Liver (tissue), 9 donors: ENCODE measurements around the gene CBFA2T3. TPM values are rescaled to one million over a fixed set of nuclear protein-coding genes. Genes with fewer than 3 reads are reported as not detected.
A peak's percentile ranks its signal among the peaks of the same experiment; 100 is the strongest.

Experiments used
- DNase-seq: peaks from one replicate; pipeline ENCODE4 v3.0.0-alpha.2; 2017; ENCODE audit warnings: low spot score
- H3K27ac ChIP-seq, 2 donors: one replicate each; pipeline ENCODE4 v1.7.0; 2013; ENCODE audit warnings: inconsistent platforms in 2 of 2, low read length in 2 of 2, control low read depth in 1 of 2, low read depth in 1 of 2, mild to moderate bottlenecking in 1 of 2
- H3K27me3 ChIP-seq, 4 donors: one replicate each; pipeline versions ENCODE4 v1.6.1 to v1.7.0; 2013; ENCODE audit warnings: low read length in 3 of 4, inconsistent platforms in 1 of 4, mild to moderate bottlenecking in 1 of 4, moderate library complexity in 1 of 4; ENCODE audit not compliant: control insufficient read depth in 4 of 4, insufficient read depth in 4 of 4
- H3K36me3 ChIP-seq, 4 donors: one replicate each; pipeline versions ENCODE4 v1.6.1 to v1.7.0; 2013; ENCODE audit warnings: low read length in 3 of 4, mild to moderate bottlenecking in 3 of 4, low read depth in 1 of 4, moderate library complexity in 1 of 4; ENCODE audit not compliant: control insufficient read depth in 4 of 4, insufficient read depth in 3 of 4
- H3K4me1 ChIP-seq, 4 donors: one replicate each; pipeline versions ENCODE4 v1.6.1 to v1.7.0; 2013; ENCODE audit warnings: low read length in 3 of 4, mild to moderate bottlenecking in 3 of 4, moderate library complexity in 1 of 4; ENCODE audit not compliant: control insufficient read depth in 4 of 4, insufficient read depth in 4 of 4
- H3K4me3 ChIP-seq, 3 donors: one replicate each; pipeline versions ENCODE4 v1.6.1 to v1.7.0; 2013; ENCODE audit warnings: low read length in 3 of 3, control low read depth in 1 of 3, low read depth in 1 of 3, mild to moderate bottlenecking in 1 of 3
- H3K9ac ChIP-seq, 2 donors: one replicate each; pipeline ENCODE4 v1.7.0; 2013; ENCODE audit warnings: low read length in 2 of 2, mild to moderate bottlenecking in 2 of 2, moderate library complexity in 2 of 2, control low read depth in 1 of 2, low read depth in 1 of 2
- H3K9me3 ChIP-seq, 4 donors: one replicate each; pipeline versions ENCODE4 v1.6.1 to v1.7.0; 2013; ENCODE audit warnings: low read length in 3 of 4; ENCODE audit not compliant: control insufficient read depth in 4 of 4
- ATF3 ChIP-seq: IDR thresholded peaks from 2 replicates; pipeline ENCODE4 v1.6.1; 2016; ENCODE audit warnings: antibody characterized with exemption
- CTCF ChIP-seq: fragments of 150-350 bp; IDR thresholded peaks from 2 replicates; pipeline ENCODE4 v1.5.1; 2017; ENCODE audit warnings: improper control_type of control experiment, low read depth, low read length; ENCODE audit not compliant: missing input control
- EGR1 ChIP-seq, 2 donors: IDR thresholded peaks; 2 replicates each; pipeline ENCODE4 v1.6.1; 2016 to 2018; ENCODE audit warnings: antibody characterized with exemption in 2 of 2, low read depth in 2 of 2
- FOXA1 ChIP-seq: IDR thresholded peaks from 2 replicates; pipeline ENCODE4 v1.6.1; 2016; ENCODE audit warnings: antibody characterized with exemption
- FOXA2 ChIP-seq: IDR thresholded peaks from 2 replicates; pipeline ENCODE4 v1.6.1; 2016; ENCODE audit warnings: antibody characterized with exemption
- GABPA ChIP-seq, 2 donors: IDR thresholded peaks in 1 of 2; conservative IDR thresholded peaks in 1 of 2; 2 replicates each; pipeline ENCODE4 v1.6.1; 2016; ENCODE audit warnings: antibody characterized with exemption in 2 of 2, mild to moderate bottlenecking in 1 of 2, moderate library complexity in 1 of 2
- HNF4A ChIP-seq, 2 donors: conservative IDR thresholded peaks; 2 replicates each; pipeline ENCODE4 v1.6.1; 2016; ENCODE audit warnings: antibody characterized with exemption in 2 of 2, mild to moderate bottlenecking in 2 of 2
- HNF4G ChIP-seq: IDR thresholded peaks from 2 replicates; pipeline ENCODE4 v1.6.1; 2016; ENCODE audit warnings: antibody characterized with exemption
- JUND ChIP-seq, 2 donors: IDR thresholded peaks; 2 replicates each; pipeline ENCODE4 v1.6.1; 2016; ENCODE audit warnings: antibody characterized with exemption in 2 of 2
- MAX ChIP-seq: IDR thresholded peaks from 2 replicates; pipeline ENCODE4 v1.6.1; 2016; ENCODE audit warnings: antibody characterized with exemption
- NR2F2 ChIP-seq: IDR thresholded peaks from 2 replicates; pipeline ENCODE4 v1.6.1; 2016; ENCODE audit warnings: antibody characterized with exemption
- RAD21 ChIP-seq, 2 donors: IDR thresholded peaks; 2 replicates each; pipeline ENCODE4 v1.6.1; 2016; ENCODE audit warnings: antibody characterized with exemption in 2 of 2, mild to moderate bottlenecking in 2 of 2
- REST ChIP-seq: IDR thresholded peaks from 2 replicates; pipeline ENCODE4 v1.6.1; 2016; ENCODE audit warnings: antibody characterized with exemption, mild to moderate bottlenecking
- RXRA ChIP-seq, 2 donors: IDR thresholded peaks; 2 replicates each; pipeline ENCODE4 v1.6.1; 2017 to 2018; ENCODE audit warnings: antibody characterized with exemption in 2 of 2, mild to moderate bottlenecking in 1 of 2
- SP1 ChIP-seq: IDR thresholded peaks from 2 replicates; pipeline ENCODE4 v1.6.1; 2018; ENCODE audit warnings: antibody characterized with exemption, mild to moderate bottlenecking
- TAF1 ChIP-seq: conservative IDR thresholded peaks from 2 replicates; pipeline ENCODE4 v1.6.1; 2016; ENCODE audit warnings: antibody characterized with exemption, mild to moderate bottlenecking
- YY1 ChIP-seq: IDR thresholded peaks from 2 replicates; pipeline ENCODE4 v1.6.1; 2016; ENCODE audit warnings: antibody characterized with exemption, mild to moderate bottlenecking
- ZBTB33 ChIP-seq: IDR thresholded peaks from 2 replicates; pipeline ENCODE4 v1.6.1; 2016; ENCODE audit warnings: antibody characterized with exemption
- WGBS: extraction: QIAGEN DNeasy Blood & Tissue Kit; methylation state at CpG from one replicate; pipeline ENCODE4 v1.1.7; 2013; 5-methylcytosine and 5-hydroxymethylcytosine counted together
- polyA plus RNA-seq, 2 donors: library from polyadenylated mRNA; stranded (reverse) in 1 of 2; unstranded in 1 of 2; fragments of 200-250 nt in 1 of 2; fragments of >200 nt in 1 of 2; fragmentation: Nextera tagmentation in 1 of 2; extraction: Ambion mirVana in 1 of 2; gene quantifications; one replicate each; pipeline versions ENCODE4 v1.2.1 to v1.2.3, GENCODE V29; 2013 to 2015
- total RNA-seq, 2 donors: library from RNA; depleted of rRNA; stranded (reverse); fragments of >200 nt; gene quantifications; one replicate each; pipeline ENCODE4 v1.2.3, GENCODE V29; 2014
- donor health status: healthy.
- donor health status: healthy.
- donor health status: healthy.
- donor health status: healthy.
- donor health status: healthy.

The CBFA2T3 gene
- total and polyA plus RNA-seq, 4 donors, result 1.4 to 4.5 (median 3.1) TPM

GRCh38 chr16:88975511-88976061 lies 1.4 kb downstream of the CBFA2T3 start:
- 66% methylated on average over 25 of the region's 25 CpGs for WGBS

GRCh38 chr16:88974916-88975215 lies 2.1 kb downstream of the CBFA2T3 start:
- WGBS, result 75% methylated on average over 3 of the region's 3 CpGs
- Histone ChIP-seq H3K27ac (no peak overlapping the region), H3K4me1 (peaks cover 0 to 20% (median 2%) of the 10 kb centered on the region in 4 donors)

More at GRCh38 chr16:88975511-88976061, 1.4 kb downstream of the CBFA2T3 start:
- peak; percentile 48 for DNase-seq
- TF ChIP-seq FOXA2 (no peak), HNF4A (conservative IDR thresholded peaks at IDR 0.05) (no peak), HNF4G (no peak), RXRA (IDR thresholded peaks at IDR 0.05) (no peak), RAD21 (IDR thresholded peaks at IDR 0.05) (no peak), FOXA1 (no peak)
- H3K9ac ChIP-seq, result no peak overlapping the region
- no peaks in the 10 kb centered on the region for H3K9me3 ChIP-seq
- H3K27ac ChIP-seq, result no peak overlapping the region
- peaks cover 0 to 20% (median 2%) of the 10 kb centered on the region in 4 donors for H3K4me1 ChIP-seq
- H3K4me3 ChIP-seq, result no peak overlapping the region
- no peaks in the 10 kb centered on the region for H3K36me3 ChIP-seq
- H3K27me3 ChIP-seq, result peaks cover 0 to 7% (median 2%) of the 10 kb centered on the region in 4 donors

GRCh38 chr16:88974080-88974915 lies 2.7 kb downstream of the CBFA2T3 start:
- WGBS, result 77% methylated on average over 27 of the region's 27 CpGs
- Histone ChIP-seq H3K9me3 (no peaks in the 10 kb centered on the region), H3K27ac (no peak overlapping the region), H3K4me3 (no peak overlapping the region), H3K36me3 (no peaks in the 10 kb centered on the region), H3K27me3 (peaks cover 0 to 7% (median 2%) of the 10 kb centered on the region in 4 donors), H3K4me1 (peaks cover 0 to 20% (median 2%) of the 10 kb centered on the region in 4 donors), H3K9ac (no peak overlapping the region)
- no peak for DNase-seq
- TF ChIP-seq NR2F2, result no peak
- TF ChIP-seq RAD21 (IDR thresholded peaks at IDR 0.05), result no peak
- no peak for TF ChIP-seq TAF1
- no peak for TF ChIP-seq FOXA2
- no peak for TF ChIP-seq ZBTB33
- no peak for TF ChIP-seq HNF4A (conservative IDR thresholded peaks at IDR 0.05)
- TF ChIP-seq CTCF, result no peak
- TF ChIP-seq FOXA1, result no peak
- no peak for TF ChIP-seq JUND (IDR thresholded peaks at IDR 0.05)
- TF ChIP-seq YY1, result no peak
- no peak for TF ChIP-seq REST
- no peak for TF ChIP-seq MAX
- no peak for TF ChIP-seq HNF4G
- TF ChIP-seq GABPA (IDR thresholded peaks at IDR 0.05 in 1 of 2, conservative IDR thresholded peaks at IDR 0.05 in 1 of 2), result no peak
- no peak for TF ChIP-seq SP1
- TF ChIP-seq EGR1 (IDR thresholded peaks at IDR 0.05; ENCODE audit: low read depth in 2 of 2), result no peak
- no peak for TF ChIP-seq RXRA (IDR thresholded peaks at IDR 0.05)

More at GRCh38 chr16:88974916-88975215, 2.1 kb downstream of the CBFA2T3 start:
- H3K9ac ChIP-seq, result no peak overlapping the region
- no peak for DNase-seq
- H3K9me3 ChIP-seq, result no peaks in the 10 kb centered on the region
- no peak overlapping the region for H3K4me3 ChIP-seq
- TF ChIP-seq ATF3 (no peak), SP1 (no peak), RXRA (IDR thresholded peaks at IDR 0.05) (no peak), HNF4G (no peak), FOXA1 (no peak), TAF1 (no peak), HNF4A (conservative IDR thresholded peaks at IDR 0.05) (no peak)
- no peaks in the 10 kb centered on the region for H3K36me3 ChIP-seq
- H3K27me3 ChIP-seq, result peaks cover 0 to 7% (median 2%) of the 10 kb centered on the region in 4 donors
